Endometrium (tissue), 2 donors: ENCODE measurements around the gene ADAT3.

Experiments
- FAIRE-seq: peaks from 2 replicates; lab custom pipeline; 2012; peaks lifted over from hg19 to GRCh38; lab: Jason Lieb, UNC
- donor health status: control.
- donor health status: control.

The ADAT3 gene

GRCh38 chr19:1957562-1958248, 52.5 kb downstream of the ADAT3 start:
- FAIRE-seq: no peak

GRCh38 chr19:1959928-1960589, 54.9 kb downstream of the ADAT3 start:
- no peak for FAIRE-seq

- no peak for FAIRE-seq
Measured at GRCh38 chr19:1961000-1961883, 56.0 kb downstream of the ADAT3 start.

GRCh38 chr19:1962674-1963073, 57.5 kb downstream of the ADAT3 start:
- FAIRE-seq: no peak
